ENCODE measurements around the gene ADCY3.

- no peak for TF ChIP-seq REST (IDR thresholded peaks at IDR 0.05; ENCODE audit: low read depth)
- peak; percentile 77 to 92 (median 91) for TF ChIP-seq CTCF (IDR thresholded peaks at IDR 0.05 in 2 of 3, conservative IDR thresholded peaks at IDR 0.05 in 1 of 3; ENCODE audit: borderline replicate concordance in 1 of 3, insufficient read depth in 1 of 3, low read depth in 2 of 3, low read length in 2 of 3)
- TF ChIP-seq ZNF274 (IDR thresholded peaks at IDR 0.05; ENCODE audit: low read depth, low read length): no peak
Observed at GRCh38 chr2:24827321-24828237, 92.5 kb downstream of the ADCY3 start.

All from HCT116 (cell line).